Measurements from ENCODE around the gene ZC3H7B. TPM values are rescaled to one million over a fixed set of nuclear protein-coding genes. Genes with fewer than 3 reads are reported as not detected.

The ZC3H7B gene
- total and polyA plus RNA-seq, 2 experiments from 2014 or later: 5.7 to 61.5 TPM

DNA sequence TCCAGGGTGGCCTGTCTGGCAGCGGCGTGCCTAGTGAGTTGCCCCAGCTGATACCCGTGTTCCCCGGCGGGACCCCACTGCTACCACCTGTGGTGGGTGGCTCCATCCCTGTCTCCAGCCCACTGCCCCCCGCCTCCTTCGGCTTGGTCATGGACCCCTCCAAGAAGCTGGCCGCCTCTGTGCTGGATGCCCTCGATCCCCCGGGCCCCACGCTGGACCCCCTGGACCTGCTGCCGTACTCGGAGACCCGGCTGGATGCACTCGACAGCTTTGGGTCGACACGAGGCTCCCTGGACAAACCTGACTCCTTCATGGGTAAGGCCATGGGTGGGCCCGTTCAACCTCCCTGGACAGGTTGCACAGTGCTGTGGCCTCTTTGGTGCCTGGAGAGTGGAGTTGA is 38.5 kb downstream of the ZC3H7B start (continued):
- TF ChIP-seq, protein P1, sequence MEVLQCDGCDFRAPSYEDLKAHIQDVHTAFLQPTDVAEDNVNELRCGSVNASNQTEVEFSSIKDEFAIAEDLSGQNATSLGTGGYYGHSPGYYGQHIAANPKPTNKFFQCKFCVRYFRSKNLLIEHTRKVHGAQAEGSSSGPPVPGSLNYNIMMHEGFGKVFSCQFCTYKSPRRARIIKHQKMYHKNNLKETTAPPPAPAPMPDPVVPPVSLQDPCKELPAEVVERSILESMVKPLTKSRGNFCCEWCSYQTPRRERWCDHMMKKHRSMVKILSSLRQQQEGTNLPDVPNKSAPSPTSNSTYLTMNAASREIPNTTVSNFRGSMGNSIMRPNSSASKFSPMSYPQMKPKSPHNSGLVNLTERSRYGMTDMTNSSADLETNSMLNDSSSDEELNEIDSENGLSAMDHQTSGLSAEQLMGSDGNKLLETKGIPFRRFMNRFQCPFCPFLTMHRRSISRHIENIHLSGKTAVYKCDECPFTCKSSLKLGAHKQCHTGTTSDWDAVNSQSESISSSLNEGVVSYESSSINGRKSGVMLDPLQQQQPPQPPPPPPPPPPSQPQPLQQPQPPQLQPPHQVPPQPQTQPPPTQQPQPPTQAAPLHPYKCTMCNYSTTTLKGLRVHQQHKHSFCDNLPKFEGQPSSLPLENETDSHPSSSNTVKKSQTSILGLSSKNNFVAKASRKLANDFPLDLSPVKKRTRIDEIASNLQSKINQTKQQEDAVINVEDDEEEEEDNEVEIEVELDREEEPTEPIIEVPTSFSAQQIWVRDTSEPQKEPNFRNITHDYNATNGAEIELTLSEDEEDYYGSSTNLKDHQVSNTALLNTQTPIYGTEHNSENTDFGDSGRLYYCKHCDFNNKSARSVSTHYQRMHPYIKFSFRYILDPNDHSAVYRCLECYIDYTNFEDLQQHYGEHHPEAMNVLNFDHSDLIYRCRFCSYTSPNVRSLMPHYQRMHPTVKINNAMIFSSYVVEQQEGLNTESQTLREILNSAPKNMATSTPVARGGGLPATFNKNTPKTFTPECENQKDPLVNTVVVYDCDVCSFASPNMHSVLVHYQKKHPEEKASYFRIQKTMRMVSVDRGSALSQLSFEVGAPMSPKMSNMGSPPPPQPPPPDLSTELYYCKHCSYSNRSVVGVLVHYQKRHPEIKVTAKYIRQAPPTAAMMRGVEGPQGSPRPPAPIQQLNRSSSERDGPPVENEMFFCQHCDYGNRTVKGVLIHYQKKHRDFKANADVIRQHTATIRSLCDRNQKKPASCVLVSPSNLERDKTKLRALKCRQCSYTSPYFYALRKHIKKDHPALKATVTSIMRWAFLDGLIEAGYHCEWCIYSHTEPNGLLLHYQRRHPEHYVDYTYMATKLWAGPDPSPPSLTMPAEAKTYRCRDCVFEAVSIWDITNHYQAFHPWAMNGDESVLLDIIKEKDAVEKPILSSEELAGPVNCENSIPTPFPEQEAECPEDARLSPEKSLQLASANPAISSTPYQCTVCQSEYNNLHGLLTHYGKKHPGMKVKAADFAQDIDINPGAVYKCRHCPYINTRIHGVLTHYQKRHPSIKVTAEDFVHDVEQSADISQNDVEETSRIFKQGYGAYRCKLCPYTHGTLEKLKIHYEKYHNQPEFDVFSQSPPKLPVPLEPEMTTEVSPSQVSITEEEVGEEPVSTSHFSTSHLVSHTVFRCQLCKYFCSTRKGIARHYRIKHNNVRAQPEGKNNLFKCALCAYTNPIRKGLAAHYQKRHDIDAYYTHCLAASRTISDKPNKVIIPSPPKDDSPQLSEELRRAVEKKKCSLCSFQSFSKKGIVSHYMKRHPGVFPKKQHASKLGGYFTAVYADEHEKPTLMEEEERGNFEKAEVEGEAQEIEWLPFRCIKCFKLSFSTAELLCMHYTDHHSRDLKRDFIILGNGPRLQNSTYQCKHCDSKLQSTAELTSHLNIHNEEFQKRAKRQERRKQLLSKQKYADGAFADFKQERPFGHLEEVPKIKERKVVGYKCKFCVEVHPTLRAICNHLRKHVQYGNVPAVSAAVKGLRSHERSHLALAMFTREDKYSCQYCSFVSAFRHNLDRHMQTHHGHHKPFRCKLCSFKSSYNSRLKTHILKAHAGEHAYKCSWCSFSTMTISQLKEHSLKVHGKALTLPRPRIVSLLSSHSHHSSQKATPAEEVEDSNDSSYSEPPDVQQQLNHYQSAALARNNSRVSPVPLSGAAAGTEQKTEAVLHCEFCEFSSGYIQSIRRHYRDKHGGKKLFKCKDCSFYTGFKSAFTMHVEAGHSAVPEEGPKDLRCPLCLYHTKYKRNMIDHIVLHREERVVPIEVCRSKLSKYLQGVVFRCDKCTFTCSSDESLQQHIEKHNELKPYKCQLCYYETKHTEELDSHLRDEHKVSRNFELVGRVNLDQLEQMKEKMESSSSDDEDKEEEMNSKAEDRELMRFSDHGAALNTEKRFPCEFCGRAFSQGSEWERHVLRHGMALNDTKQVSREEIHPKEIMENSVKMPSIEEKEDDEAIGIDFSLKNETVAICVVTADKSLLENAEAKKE (CRISPR knock-in tag; IDR thresholded peaks at IDR 0.05): no peak
- no peak for TF ChIP-seq ZNF331 (CRISPR knock-in tag; IDR thresholded peaks at IDR 0.05; ENCODE audit: low read depth)
- TF ChIP-seq, protein P2, sequence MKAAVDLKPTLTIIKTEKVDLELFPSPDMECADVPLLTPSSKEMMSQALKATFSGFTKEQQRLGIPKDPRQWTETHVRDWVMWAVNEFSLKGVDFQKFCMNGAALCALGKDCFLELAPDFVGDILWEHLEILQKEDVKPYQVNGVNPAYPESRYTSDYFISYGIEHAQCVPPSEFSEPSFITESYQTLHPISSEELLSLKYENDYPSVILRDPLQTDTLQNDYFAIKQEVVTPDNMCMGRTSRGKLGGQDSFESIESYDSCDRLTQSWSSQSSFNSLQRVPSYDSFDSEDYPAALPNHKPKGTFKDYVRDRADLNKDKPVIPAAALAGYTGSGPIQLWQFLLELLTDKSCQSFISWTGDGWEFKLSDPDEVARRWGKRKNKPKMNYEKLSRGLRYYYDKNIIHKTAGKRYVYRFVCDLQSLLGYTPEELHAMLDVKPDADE (IDR thresholded peaks at IDR 0.05): no peak
- TF ChIP-seq STAT1 (IDR thresholded peaks at IDR 0.05; ENCODE audit: unreplicated experiment): no peak
- no peak for TF ChIP-seq CREB1 (CRISPR knock-in tag; IDR thresholded peaks at IDR 0.05; ENCODE audit: low read depth)
- TF ChIP-seq, protein P3, sequence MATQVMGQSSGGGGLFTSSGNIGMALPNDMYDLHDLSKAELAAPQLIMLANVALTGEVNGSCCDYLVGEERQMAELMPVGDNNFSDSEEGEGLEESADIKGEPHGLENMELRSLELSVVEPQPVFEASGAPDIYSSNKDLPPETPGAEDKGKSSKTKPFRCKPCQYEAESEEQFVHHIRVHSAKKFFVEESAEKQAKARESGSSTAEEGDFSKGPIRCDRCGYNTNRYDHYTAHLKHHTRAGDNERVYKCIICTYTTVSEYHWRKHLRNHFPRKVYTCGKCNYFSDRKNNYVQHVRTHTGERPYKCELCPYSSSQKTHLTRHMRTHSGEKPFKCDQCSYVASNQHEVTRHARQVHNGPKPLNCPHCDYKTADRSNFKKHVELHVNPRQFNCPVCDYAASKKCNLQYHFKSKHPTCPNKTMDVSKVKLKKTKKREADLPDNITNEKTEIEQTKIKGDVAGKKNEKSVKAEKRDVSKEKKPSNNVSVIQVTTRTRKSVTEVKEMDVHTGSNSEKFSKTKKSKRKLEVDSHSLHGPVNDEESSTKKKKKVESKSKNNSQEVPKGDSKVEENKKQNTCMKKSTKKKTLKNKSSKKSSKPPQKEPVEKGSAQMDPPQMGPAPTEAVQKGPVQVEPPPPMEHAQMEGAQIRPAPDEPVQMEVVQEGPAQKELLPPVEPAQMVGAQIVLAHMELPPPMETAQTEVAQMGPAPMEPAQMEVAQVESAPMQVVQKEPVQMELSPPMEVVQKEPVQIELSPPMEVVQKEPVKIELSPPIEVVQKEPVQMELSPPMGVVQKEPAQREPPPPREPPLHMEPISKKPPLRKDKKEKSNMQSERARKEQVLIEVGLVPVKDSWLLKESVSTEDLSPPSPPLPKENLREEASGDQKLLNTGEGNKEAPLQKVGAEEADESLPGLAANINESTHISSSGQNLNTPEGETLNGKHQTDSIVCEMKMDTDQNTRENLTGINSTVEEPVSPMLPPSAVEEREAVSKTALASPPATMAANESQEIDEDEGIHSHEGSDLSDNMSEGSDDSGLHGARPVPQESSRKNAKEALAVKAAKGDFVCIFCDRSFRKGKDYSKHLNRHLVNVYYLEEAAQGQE (IDR thresholded peaks at IDR 0.05; ENCODE audit: unreplicated experiment): no peak
